Jurkat, Clone E6-1 (cell line): Measurements from ENCODE around the gene PDE4B.

Source experiments
- DNase-seq: peaks from one replicate; pipeline ENCODE4 v3.0.0-alpha.2; 2011; ENCODE audit warnings: low read depth, low spot score
- H3K4me3 ChIP-seq: 2 replicates; pipeline ENCODE4 v1.5.1; 2011; ENCODE audit warnings: mild to moderate bottlenecking, low read length, control low read depth, moderate library complexity

PDE4B gene

DNA sequence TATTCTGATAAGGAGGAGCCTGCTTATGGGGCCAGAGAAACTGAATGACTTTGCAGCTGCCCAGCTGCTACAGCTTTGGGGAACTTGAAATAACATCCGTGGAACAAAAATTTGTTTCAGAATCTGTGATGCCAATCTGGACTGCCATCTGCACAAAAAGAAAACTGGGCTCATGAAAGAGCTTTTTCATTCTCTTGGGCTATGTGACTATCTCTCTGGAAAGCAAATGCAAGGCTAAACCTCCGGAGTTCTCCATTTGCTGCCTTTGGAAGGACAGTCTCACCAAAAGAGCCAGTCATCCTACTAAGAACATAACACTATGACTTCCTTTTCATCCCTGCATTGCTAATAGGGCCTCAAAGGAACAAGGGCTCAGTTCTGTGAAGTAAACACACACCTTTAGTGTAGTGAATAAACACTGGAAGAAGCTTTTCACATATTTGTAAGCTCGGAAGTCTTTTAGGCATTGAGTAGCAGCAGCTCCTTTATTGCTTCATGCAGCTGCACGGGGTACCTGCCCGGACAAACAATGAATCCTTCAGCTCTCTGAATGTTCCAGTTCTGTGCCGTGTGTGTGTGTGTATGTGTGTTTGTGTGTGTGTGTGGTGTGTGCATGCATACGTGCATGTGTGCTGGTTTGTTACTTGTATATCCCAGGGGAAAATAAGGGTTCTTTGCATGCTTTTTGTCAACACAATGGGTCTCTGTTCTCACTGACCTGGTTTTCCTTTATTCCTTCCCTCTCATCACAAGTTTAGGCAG is 485.7 kb downstream of the PDE4B start:
- no peak overlapping the region for H3K4me3 ChIP-seq
- DNase-seq, result no peak

DNA sequence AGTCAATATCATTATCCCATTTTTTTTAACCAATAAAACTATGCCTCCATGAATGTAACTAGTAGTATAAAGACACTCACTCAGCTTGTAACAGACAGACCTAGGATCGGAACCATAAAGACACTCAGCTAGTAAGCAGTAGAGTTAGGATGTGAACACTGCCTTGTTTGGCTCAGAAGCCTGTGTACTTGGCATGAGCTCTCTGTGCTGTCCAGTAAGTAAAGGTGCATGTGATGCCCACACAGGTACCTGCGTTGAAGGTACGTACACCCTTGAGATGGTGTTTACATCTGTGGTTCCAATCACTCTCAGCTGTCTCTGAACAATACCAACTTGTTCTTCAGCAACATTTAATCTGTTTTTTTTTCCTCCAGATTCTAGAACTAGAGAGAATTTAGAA is 489.1 kb downstream of the PDE4B start:
- H3K4me3 ChIP-seq, result no peak overlapping the region
- DNase-seq, result no peak

DNA sequence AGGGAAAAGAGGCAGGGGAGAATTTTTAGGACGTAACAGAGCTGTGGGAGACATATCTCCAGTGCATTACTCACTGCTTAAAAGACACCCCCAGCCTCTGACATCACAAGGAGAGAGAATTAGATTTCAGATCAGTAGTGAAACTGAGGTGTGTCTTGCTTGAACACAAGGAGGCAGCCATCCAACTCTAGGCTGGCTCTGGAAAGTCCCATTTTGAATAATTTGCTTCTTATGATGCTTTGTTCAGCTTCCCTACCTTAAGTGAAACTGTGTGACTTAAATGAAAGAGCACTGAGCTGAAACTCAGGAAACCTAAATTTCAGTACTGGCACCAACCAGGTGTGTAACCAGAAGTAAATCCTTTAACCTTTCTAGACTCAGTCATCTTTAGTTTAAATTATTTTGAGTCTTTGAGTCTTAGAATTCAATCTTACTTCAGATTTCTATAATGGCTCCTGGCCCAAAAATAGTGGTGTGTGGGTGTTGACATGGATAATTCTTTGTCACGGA is 489.7 kb downstream of the PDE4B start:
- no peak for DNase-seq
- H3K4me3 ChIP-seq, result no peak overlapping the region

DNA sequence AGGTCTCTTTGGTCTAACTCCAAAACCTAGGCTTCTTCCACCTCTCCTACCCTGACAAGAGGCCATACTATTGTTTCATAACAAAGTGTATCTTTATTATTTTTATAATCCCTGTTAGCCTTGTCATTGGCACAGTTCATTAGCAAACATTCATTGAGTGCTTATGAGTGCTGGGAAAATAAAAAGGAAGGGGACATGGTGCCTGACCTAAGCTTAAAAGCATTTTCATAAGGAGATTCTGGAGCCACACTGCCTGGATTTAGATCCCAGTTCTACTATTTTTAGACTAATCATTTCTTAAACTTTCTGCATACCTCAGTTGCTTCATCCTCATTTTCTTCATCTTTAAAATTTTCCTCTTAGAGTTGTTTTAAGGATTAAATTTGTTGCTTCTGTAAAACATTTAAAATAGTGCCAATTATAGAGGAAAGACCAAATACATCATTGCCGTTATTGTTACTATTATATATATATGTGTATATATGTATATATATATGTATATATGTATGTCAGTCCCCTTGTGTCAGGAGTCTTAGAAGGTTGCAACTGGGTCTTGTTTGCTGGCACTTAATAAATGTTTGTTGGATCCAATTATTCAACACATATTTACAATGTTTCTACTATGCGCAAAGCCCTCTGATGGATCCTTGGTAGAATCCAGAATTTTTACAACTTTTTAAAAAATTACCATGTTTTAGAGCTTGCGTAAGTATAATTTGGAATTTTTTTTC is 490.4 kb downstream of the PDE4B start:
- no peak for DNase-seq
- H3K4me3 ChIP-seq, result no peak overlapping the region

DNA sequence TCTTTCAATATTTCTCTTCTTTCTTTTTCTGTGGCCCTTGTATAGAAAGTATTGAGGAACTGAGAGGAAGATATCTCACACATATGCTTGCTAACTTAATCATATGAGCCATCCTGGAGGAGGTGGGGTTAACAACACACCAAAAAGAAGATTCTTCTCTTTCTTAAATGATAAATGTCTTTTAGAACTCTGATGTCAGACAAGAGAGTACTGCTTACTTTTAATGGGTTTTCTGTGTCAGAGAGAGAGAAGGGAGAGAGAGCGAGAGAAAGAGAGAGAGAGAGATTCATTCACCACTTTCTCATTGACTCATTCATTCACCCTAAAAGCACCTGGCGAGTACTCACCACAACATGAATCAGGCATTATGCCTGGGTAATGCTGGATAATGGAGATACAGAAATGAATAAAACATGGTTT is 490.9 kb downstream of the PDE4B start:
- no peak for DNase-seq
- no peak overlapping the region for H3K4me3 ChIP-seq

DNA sequence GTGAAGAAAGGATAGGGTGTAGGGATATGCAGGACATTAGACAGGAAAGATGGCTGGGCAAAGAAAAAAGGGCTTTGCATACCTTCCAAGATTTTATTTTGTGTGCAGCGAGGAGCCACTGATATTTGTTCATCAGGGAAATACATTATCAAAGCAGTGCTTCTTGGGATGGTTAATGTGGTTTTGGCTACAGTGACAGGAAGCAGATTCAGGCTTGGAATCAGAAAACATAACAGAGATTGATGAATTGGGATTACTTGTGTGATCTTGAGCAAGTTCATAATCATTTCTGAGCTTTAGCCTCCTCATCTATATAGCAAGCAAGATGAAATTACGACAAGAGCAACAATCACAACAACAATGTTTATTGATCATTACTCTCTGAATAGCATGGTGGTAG is 492.1 kb downstream of the PDE4B start:
- DNase-seq, result no peak
- H3K4me3 ChIP-seq, result no peak overlapping the region

DNA sequence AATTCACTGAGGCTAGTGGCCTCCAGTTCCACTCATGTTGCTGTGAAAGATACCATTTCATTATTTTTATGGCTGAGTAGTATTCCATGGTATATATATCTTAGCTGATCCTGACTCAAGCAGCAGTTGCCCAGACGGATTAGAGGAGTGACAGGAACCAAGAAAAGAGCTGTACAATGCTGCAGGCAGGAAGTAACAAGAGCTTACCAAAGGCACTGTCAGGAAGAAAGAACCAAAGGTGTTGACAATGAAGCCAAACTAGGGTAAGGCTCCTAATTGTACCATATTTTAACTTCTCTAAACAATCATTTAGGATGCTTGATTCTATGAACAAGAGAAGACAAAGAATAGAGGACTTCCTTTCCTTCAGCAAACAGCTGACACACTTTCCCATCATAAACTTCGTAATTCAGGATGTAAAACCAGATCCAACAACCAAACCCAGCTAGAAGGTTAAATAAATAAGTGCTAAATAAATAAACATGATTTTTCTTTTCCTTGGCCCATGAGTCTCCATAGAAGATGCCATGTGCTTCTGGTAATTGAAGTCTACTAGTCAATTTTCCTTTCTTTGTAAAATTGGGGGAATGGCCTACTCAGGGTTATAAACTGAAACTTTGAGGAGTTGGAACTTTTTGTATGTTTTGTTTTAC is 493.0 kb downstream of the PDE4B start:
- DNase-seq, result no peak

DNA sequence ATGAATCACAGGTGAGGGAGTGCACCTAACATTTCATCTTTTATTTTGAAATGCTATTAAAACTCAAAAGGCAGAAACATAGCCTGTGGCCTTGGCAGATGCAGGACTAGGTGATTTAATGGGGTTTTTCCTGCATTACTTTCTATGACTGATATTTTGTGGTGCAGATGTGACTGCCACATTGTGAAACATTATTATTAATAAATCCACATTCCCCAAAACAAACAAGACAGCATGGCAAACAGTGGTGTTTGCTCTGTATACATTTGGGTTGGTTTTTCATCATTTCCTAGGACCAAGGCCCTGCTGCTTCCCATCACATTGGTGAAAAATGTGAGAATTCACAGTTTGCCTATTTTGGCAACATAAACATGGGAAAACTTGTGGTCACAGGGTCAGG is 493.6 kb downstream of the PDE4B start:
- H3K4me3 ChIP-seq, result no peak overlapping the region
- no peak for DNase-seq

More for the DNA sequence above, 493.0 kb downstream of the PDE4B start:
- no peak overlapping the region for H3K4me3 ChIP-seq

DNA sequence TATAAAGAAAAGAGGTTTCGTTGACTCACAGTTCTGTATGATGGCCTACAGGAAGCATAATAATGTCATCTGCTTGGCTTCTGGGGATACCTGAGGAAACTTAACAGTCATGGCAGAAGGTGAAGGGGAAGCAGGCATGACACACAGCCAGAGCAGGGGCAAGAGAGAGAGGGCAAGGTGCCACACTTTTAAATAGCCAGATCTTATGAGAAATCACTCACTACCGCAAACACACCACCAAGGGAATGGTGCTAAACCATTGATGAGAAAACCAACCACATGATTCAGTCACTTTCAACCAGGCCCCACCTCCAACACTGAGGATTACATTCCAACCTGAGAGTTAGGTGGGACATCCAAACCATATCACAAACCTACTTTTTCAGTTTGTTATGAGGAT is 495.4 kb downstream of the PDE4B start:
- no peak overlapping the region for H3K4me3 ChIP-seq
- no peak for DNase-seq

DNA sequence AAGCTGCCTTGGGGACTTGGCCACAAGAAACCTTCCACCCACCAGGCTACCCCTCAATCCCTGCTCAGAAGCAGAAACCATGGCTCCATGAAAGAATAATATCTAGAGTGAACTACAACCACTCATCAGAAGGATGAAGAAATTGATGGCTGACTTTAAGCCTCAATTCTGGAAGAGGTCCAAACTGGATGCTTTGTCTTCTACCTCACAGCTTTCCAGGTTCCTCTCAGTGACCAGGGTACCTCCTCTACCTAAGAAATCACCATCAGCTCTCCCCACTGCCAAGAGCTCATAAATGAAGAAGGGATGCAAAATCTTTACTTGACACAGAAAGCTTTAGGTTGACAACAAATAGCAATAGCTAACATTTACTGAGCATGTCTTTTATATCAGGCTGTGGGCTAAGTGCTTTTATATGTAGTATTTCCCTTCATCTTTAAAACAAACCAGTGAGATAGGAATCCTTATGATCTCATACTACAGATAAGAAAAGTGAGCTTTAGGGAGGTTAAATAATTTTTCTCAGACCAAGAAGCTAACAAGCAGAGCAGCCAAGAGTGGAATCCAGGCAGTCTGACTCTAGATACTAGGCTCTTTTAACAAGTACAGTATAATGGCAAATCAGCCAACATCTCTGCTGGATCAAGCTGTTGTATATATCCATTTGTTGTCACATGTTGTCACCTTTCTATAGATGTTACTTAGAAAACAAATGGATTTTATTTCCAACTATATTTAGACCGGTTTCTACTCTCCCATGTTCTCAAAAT is 498.3 kb downstream of the PDE4B start:
- DNase-seq, result no peak
- no peak overlapping the region for H3K4me3 ChIP-seq

DNA sequence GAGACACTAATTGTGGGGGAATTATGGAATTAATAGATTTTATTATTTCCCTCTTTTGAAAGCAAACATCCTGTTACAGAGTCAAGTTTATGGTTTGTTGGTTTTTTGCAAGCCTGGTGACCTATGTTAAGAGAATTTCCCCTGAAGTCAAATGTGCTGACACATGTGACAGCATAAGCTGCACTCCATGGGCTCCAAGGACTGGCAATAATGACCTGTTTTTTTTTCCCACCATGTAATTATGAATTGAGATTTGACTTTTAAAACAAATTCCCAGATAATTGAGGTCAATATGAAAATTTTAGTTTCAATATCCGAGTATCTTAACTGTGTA is 498.8 kb downstream of the PDE4B start:
- H3K4me3 ChIP-seq, result no peak overlapping the region
- no peak for DNase-seq

DNA sequence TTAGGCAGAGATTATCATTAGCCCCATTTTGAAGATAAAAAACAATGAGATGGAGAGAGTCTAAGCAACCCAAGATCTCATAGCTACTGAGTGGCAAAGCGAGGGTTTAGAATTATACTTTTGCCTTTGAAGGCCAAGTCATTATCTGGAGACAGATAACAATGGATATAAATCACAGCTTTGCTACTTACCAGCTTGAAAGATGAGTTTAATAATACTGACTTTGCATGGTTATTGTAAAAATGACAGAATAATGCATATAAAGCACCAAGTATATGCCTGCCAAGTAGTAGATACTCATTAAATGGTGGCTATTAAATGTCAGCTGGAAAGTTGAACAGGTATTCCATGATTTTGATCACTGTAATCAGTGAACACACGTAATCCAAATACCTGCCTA is 499.6 kb downstream of the PDE4B start:
- H3K4me3 ChIP-seq, result no peak overlapping the region
- DNase-seq, result no peak

DNA sequence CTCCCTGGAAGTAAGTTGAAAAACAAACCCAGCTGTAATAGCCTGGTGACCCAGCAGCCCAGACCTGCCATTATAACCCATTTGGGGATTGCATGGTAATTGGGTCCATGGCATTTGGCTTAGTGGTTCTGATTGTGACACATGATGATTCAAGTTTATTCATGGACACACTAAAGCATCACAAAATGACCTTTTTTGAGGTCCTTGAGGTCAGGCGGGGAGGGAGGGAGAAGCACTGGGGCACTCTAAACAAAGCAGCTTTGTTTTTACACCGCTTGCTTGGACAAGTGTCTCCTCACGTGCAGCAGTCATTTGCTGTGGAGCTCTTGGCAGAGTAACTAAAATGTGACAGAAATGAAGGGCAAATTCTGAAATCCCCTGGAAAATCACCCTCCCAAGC is 500.2 kb downstream of the PDE4B start:
- DNase-seq, result no peak
- no peak overlapping the region for H3K4me3 ChIP-seq

DNA sequence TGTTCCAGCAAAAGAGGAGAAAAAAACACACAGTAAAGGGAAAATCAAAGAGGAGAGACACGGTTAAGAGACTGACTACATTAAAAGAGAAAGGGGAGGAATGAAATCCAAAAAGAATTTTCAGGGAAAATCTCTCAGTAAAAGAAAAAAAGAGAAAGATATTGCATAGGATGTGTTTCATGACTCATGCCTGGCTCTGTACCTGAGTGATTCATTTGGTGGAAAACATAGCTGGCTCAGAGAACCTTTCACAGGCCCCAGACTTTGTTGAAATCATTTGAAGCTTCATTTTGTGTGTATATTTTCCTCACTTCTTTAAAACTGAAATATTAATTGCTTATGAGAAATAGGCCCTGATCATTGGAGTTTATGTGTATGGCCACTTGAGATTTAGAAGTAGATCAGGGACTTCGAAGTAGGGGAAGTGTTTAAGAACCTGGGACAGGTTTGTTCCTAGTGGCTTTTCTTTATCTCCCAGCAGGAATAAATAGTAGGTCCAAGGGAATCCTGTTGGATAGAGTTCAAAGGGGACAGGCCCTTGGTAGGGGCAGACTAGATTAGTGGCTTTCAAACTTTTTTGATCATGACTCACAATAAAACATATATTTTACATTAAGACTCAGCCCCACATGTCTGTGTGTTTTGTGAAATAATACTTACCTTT is 502.1 kb downstream of the PDE4B start:
- no peak overlapping the region for H3K4me3 ChIP-seq
- DNase-seq, result no peak

DNA sequence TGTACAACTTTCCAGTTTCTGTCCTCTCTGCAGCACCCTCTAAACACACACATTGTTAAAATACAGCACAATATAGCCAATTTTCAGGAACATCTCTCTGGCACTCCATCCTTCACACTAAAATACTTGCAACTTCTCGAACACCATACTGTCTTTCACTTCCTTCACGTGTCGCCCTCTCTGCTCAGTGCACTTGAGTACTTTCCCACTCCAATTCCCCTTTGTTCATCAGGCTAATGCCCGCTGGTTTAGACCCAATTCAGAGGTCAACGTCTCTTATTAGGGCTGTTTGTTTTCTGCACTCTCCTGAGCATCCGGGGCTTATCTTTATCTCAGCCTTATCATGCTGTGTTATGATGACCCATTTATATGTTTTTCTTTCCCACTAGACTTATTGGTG is 503.1 kb downstream of the PDE4B start:
- no peak for DNase-seq
- no peak overlapping the region for H3K4me3 ChIP-seq

DNA sequence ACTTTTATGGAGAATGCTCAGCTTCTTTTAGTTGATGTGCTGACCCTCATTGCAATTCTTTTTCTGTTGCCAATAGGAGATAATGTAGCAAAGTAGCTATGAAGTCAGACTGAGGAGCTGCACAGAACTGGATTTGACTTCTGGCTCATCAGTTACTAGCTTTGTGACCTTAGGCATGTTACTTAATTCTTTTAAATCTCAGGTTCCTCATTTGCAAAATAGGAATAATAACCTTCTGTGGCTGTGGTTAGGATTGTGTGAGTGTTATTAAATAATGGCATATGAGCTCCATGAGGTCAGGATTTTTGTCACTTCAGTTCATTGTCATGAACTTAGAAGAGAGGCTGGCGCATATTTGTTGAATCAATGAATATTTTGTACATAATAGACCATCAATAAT is 503.7 kb downstream of the PDE4B start:
- H3K4me3 ChIP-seq, result no peak overlapping the region
- DNase-seq, result no peak

DNA sequence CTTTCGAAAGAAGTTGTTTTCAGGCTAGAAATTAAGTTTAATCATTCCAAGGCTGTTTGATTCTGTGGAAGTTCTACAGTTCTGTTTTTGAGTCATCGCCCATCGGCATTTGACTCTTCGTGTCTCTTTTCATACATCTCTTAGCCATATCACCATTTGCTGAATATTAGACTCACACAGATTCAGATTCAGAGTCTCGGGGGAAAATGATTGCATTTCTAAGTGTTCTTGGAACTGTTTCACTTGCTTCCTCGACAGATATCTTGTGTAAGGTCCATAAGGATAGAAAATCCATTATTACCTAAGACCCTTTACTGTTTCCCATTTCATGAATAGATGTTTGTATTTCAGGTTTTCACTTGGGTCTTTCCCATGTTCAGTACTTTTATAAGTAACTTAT is 504.3 kb downstream of the PDE4B start:
- H3K4me3 ChIP-seq, result no peak overlapping the region
- DNase-seq, result no peak

DNA sequence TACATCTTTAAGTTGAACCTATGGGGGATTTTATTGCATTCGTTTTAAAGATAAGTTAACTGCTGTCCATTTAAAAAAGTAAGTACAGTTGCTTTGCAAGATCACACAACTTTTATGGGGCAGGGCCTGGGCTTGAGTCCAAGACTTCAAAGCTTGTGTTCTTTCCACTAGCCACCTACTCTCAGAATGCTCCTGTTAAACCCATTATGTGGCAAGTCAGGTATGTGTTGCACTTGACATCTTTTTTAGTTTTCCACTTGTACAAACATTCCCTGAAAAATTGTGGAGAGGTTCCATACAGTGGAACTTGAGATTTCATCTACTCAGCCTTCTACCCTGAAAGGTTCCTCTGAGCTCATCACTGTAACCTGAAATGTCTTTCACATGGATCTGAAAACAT is 505.8 kb downstream of the PDE4B start:
- no peak overlapping the region for H3K4me3 ChIP-seq
- DNase-seq, result no peak

DNA sequence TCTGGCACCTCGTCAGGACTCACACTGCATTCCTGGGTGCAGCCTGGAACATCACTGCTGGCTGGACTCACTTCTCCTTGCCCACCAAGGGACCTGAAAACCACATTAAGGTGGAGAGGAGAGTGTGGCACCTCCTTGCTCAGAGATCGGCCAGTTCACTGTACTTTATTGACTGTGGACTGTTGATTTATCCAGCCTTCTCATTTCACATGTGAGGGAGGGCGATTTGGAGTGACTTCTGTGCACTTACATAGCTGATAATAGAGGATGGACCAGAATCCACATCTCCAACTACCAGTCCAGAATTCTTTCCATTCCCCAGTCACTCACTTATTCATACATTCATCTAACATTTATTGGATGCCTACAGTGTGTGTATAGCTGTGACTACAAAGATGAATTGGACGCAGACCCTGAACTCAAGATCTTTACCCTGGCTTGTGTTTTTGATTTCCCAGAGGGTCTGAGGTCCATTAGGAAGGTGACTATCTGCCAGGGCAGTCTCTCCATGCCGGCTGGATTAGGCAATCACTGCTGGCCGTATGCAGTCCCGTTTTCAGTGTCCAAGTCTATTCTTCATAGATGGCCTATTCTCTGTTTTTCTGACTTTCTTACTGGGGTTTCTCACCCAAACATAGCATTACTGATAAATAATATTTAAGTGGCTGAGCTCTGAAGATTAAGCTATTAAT is 507.7 kb downstream of the PDE4B start:
- no peak overlapping the region for H3K4me3 ChIP-seq
- DNase-seq, result no peak
